K562 (cell line): Measurements from ENCODE around the gene COLEC12.

ENCODE experiments used
- NFE2L1 ChIP-seq: fragments of 450-650 bp; IDR thresholded peaks from 2 replicates; pipeline ENCODE4 v1.6.1; 2016; ENCODE audit warnings: missing genetic modification characterization, low read depth, mild to moderate bottlenecking, missing compliant biosample characterization, moderate library complexity, borderline replicate concordance
- POLR2A ChIP-seq: fragments of 450-650 bp; conservative IDR thresholded peaks from 2 replicates; pipeline ENCODE4 v1.6.1; 2016

DNA sequence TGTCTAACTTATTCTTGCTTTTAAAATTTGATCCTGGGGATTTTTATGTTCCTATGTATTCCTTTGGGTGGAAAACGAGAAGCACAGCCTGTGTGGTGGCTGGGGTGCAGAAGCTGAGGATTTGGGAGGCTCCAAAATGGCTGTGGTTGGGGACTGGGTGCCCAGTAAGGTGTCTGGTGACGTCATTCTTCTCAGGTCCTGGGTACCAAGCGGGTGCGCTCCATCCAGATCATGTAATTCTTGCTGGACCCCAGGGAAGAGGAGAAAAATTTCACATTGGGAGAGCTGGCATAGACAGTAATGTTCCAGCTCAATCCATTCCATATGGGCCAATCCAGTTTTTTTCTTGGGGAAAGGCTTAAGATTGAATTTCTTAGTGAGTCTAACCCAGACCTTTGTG is 171.6 kb downstream of the COLEC12 start:
- TF ChIP-seq POLR2A (no peak), NFE2L1 (tag) (no peak)
